ENCODE measurements around the gene SRRT. TPM values are rescaled to one million over a fixed set of nuclear protein-coding genes. Genes with fewer than 3 reads are reported as not detected.

The SRRT gene
- total and polyA plus RNA-seq, 2 donors (not counting 3 experiments of a cell fraction or from before 2014, with no cell fraction given), result 58.6 to 199 TPM

DNA sequence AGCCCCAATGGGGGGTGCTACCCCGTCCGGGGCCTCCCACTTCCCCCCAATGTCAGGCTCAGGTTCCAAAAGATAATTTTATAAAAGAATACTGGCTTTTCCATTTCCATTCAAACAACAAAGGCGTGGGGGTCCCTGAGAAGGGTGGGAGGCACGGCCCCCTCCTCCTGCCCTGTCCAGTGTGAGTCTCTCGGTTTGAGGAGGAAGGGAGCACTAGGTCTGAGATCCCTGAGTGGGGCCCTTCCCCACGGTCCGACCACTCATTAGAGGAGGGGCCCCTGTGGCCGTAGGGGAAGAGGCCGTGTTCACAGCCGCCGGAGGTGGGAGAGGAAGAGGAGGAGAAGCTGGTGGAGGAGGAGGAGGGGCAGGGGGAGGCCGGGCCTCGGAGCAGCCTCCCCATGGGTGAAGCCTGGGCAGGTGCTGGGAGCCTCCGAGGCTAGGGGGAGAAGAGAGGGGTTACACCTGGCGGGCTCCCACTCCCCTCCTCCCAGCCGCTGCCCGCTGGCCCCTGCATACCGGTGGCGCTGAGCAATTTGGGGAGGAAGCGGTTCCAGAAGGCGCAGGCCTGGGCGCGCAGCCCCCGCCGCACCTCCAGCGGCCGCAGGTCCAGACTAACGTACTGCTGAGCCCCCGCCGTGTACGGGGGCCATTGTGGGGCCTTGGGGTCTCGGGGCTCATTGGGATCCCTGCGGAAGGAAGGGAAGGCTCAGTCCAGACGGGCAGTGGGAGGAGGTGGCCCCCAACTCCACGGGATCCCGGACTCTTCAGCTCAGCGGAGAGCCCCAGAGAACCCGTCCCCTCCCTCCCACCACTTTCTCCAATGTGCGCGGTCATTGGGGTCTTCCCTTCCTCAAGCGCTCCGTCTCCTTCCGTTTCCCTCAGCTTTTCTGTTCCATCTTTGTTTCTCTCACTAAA lies 16.0 kb downstream of the SRRT start:
- FAIRE-seq (peak; percentile 65), DNase-seq (ENCODE audit: low read depth, low spot score) (no peak)
- POLR2A ChIA-PET, result interaction anchor here (1.3 to 4.2 kb wide), 2 partner anchors 15 to 96 kb away, joined by 3 to 27 read pairs; partner anchors contain the start of gene SRRT
- Histone ChIP-seq H2AFZ (ENCODE audit: low read depth, low read length) (peak overlapping the region; percentile 80), H3K4me2 (ENCODE audit: insufficient read depth, low read length) (peak overlapping the region; percentile 43), H3K9me1 (replicated peaks; ENCODE audit: control insufficient read depth, extremely low read depth, insufficient read depth, low read length) (no peaks in the 10 kb centered on the region), H4K20me1 (replicated peaks; ENCODE audit: control insufficient read depth, extremely low read depth, insufficient read depth, low read length) (no peaks in the 10 kb centered on the region), H3K79me2 (ENCODE audit: control insufficient read depth, insufficient read depth, low read length) (peaks cover 15% of the 10 kb centered on the region), H3K36me3 (ENCODE audit: control insufficient read depth in 2 of 2, extremely low read depth in 1 of 2, insufficient read depth in 2 of 2, low read length in 2 of 2) (peaks cover 9 to 19% of the 10 kb centered on the region in 2 experiments), H3K27me3 (ENCODE audit: control insufficient read depth in 2 of 2, insufficient read depth in 2 of 2, low read length in 2 of 2) (peaks cover under 1 to 9% of the 10 kb centered on the region in 2 experiments), H3K4me3 (replicated peaks in 1 of 3; ENCODE audit: insufficient read depth in 1 of 3, low read depth in 1 of 3, low read length in 3 of 3) (peak overlapping the region in 2 of 3 experiments; percentile 8 to 37), H3K9me3 (replicated peaks; ENCODE audit: control insufficient read depth, insufficient read depth, low read length) (no peaks in the 10 kb centered on the region), H3K4me1 (ENCODE audit: control insufficient read depth, extremely low read depth, insufficient read depth, low read length) (peaks cover 45% of the 10 kb centered on the region), H3K27ac (ENCODE audit: insufficient read depth, low read depth, low read length) (no peak overlapping the region), H3K9ac (replicated peaks; ENCODE audit: extremely low read depth, insufficient read depth, low read length) (no peak overlapping the region)
- no TSS peak for BruUV-seq (replicated peaks)
- TF ChIP-seq EZH2 (IDR thresholded peaks at IDR 0.05; ENCODE audit: borderline replicate concordance, low read depth, low read length, severe bottlenecking) (peak; percentile 33), POLR2A (IDR thresholded peaks at IDR 0.05; ENCODE audit: low read depth, low read length) (no peak)
- intact Hi-C loops (cut with micrococcal nuclease), result loop anchor here (5.0 to 10.0 kb wide), 3 partner anchors 76 to 404 kb away; partner anchors contain the start of genes MUC12 and VGF
- CTCF ChIA-PET, result interaction anchor here (0.6 to 1.4 kb wide), 8 partner anchors 20 to 401 kb away, joined by 3 to 13 read pairs (median 5); partner anchors contain the start of gene POP7
- dilution Hi-C loops (cut with MboI; ENCODE audit: extremely low pct_ligation_motif_present, low sequenced_read_pairs), result no loop called here

DNA sequence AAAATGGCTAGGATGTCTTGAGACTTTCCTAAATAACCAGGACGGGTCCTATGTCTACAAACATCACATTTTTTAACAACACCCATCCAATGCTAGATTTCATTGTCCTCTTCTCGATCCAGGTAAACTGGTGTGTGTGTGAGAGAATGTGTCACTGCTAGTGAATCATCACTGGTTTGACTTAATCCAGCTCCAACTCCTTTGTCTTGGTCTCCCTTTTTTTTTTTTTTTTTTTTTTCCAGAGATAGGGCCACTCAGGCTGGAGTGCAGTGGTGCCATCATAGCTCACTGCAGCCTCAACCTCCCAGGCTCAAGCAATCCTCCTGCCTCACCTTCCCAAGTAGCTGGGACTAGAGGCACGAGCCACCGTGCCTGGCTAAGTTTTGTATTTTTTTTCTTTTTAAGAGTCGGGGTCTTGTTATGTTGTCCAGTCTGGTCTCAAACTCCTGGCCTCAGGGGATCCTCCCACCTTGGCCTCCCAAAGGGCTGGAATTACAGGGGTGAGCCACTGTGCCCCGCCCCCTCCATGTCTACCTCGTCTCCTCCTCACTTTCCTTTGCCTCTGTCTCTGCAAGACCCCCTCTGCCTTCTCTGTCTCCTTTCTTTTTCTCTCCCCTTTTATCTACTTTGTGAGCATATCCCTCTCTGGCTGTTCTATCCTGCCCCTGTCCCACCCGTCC lies 16.8 kb downstream of the SRRT start:
- dilution Hi-C loops (cut with MboI; ENCODE audit: extremely low pct_ligation_motif_present, low sequenced_read_pairs) (no loop called here), intact Hi-C loops (cut with micrococcal nuclease) (loop anchor here (5.0 to 10.0 kb wide), 3 partner anchors 76 to 403 kb away; partner anchors contain the start of genes MUC12 and VGF)
- FAIRE-seq (no peak), DNase-seq (ENCODE audit: low read depth, low spot score) (no peak)
- TF ChIP-seq POLR2A (IDR thresholded peaks at IDR 0.05; ENCODE audit: low read depth, low read length) (no peak), EZH2 (IDR thresholded peaks at IDR 0.05; ENCODE audit: borderline replicate concordance, low read depth, low read length, severe bottlenecking) (no peak), MYC (IDR thresholded peaks at IDR 0.05; ENCODE audit: low read depth, low read length) (no peak), FOS (IDR thresholded peaks at IDR 0.05; ENCODE audit: borderline replicate concordance, insufficient read depth, low read length) (no peak), POLR2AphosphoS5 (IDR thresholded peaks at IDR 0.05; ENCODE audit: insufficient read depth, low read depth, low read length) (no peak), GATA2 (IDR thresholded peaks at IDR 0.05; ENCODE audit: insufficient read depth, insufficient read length, low read depth, low read length) (no peak), JUN (IDR thresholded peaks at IDR 0.05; ENCODE audit: borderline replicate concordance, insufficient read depth, insufficient read length, low read depth) (no peak)
- TF ChIP-seq, protein P1, sequence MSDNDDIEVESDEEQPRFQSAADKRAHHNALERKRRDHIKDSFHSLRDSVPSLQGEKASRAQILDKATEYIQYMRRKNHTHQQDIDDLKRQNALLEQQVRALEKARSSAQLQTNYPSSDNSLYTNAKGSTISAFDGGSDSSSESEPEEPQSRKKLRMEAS (IDR thresholded peaks at IDR 0.05; ENCODE audit: insufficient read depth, insufficient read length), result no peak
- TF ChIP-seq, protein P2, sequence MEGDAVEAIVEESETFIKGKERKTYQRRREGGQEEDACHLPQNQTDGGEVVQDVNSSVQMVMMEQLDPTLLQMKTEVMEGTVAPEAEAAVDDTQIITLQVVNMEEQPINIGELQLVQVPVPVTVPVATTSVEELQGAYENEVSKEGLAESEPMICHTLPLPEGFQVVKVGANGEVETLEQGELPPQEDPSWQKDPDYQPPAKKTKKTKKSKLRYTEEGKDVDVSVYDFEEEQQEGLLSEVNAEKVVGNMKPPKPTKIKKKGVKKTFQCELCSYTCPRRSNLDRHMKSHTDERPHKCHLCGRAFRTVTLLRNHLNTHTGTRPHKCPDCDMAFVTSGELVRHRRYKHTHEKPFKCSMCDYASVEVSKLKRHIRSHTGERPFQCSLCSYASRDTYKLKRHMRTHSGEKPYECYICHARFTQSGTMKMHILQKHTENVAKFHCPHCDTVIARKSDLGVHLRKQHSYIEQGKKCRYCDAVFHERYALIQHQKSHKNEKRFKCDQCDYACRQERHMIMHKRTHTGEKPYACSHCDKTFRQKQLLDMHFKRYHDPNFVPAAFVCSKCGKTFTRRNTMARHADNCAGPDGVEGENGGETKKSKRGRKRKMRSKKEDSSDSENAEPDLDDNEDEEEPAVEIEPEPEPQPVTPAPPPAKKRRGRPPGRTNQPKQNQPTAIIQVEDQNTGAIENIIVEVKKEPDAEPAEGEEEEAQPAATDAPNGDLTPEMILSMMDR (IDR thresholded peaks at IDR 0.05; ENCODE audit: extremely low read depth in 1 of 2, insufficient read depth in 1 of 2, low read depth in 1 of 2, low read length in 2 of 2), result no peak
- H3K4me1 ChIP-seq (ENCODE audit: control insufficient read depth, extremely low read depth, insufficient read depth, low read length), result peaks cover 45% of the 10 kb centered on the region
- peaks cover 15% of the 10 kb centered on the region for H3K79me2 ChIP-seq (ENCODE audit: control insufficient read depth, insufficient read depth, low read length)
- H3K27ac ChIP-seq (ENCODE audit: insufficient read depth, low read depth, low read length), result no peak overlapping the region
- H2AFZ ChIP-seq (ENCODE audit: low read depth, low read length), result no peak overlapping the region
- no peaks in the 10 kb centered on the region for H3K9me3 ChIP-seq (replicated peaks; ENCODE audit: control insufficient read depth, insufficient read depth, low read length)
- H3K4me2 ChIP-seq (ENCODE audit: insufficient read depth, low read length), result no peak overlapping the region
- POLR2A ChIA-PET, result no interaction called here
- H3K36me3 ChIP-seq (ENCODE audit: control insufficient read depth in 2 of 2, extremely low read depth in 1 of 2, insufficient read depth in 2 of 2, low read length in 2 of 2), result peaks cover 5 to 12% of the 10 kb centered on the region in 2 experiments
- no peak overlapping the region for H3K9ac ChIP-seq (replicated peaks; ENCODE audit: extremely low read depth, insufficient read depth, low read length)
- peaks cover 7 to 17% of the 10 kb centered on the region in 2 experiments for H3K27me3 ChIP-seq (ENCODE audit: control insufficient read depth in 2 of 2, insufficient read depth in 2 of 2, low read length in 2 of 2)
- H3K4me3 ChIP-seq (replicated peaks in 1 of 3; ENCODE audit: insufficient read depth in 1 of 3, low read depth in 1 of 3, low read length in 3 of 3), result no peak overlapping the region
- no peaks in the 10 kb centered on the region for H3K9me1 ChIP-seq (replicated peaks; ENCODE audit: control insufficient read depth, extremely low read depth, insufficient read depth, low read length)
- CTCF ChIA-PET, result interaction anchor here (0.6 to 1.4 kb wide), 4 partner anchors 28 to 400 kb away, joined by 3 to 5 read pairs (median 4); no protein-coding TSS in a partner anchor
- BruUV-seq (replicated peaks), result no TSS peak
- H4K20me1 ChIP-seq (replicated peaks; ENCODE audit: control insufficient read depth, extremely low read depth, insufficient read depth, low read length), result no peaks in the 10 kb centered on the region
